Sigmoid colon (tissue), 7 donors: ENCODE results near the gene KRTAP5-9. TPM values are rescaled to one million over a fixed set of nuclear protein-coding genes. Genes with fewer than 3 reads are reported as not detected.

Experiments used
- DNase-seq: peaks from one replicate; pipeline ENCODE4 v3.0.0-alpha.2; 2019
- H3K27ac ChIP-seq, 4 donors: fragments of 200-600 bp; sonication (generic); one replicate each; pipeline ENCODE4 v1.5.1; 2016 to 2019; ENCODE audit warnings: mild to moderate bottlenecking in 1 of 4
- H3K27me3 ChIP-seq, 3 donors: fragments of 200-600 bp; sonication (generic); one replicate each; pipeline ENCODE4 v1.5.1; 2019; ENCODE audit warnings: mild to moderate bottlenecking in 1 of 3
- H3K36me3 ChIP-seq, 4 donors: fragments of 200-600 bp; sonication (generic); one replicate each; pipeline ENCODE4 v1.5.1; 2016 to 2019
- H3K4me1 ChIP-seq, 4 donors: fragments of 200-600 bp; sonication (generic); one replicate each; pipeline ENCODE4 v1.5.1; 2017 to 2019
- H3K4me3 ChIP-seq, 4 donors: fragments of 200-600 bp; sonication (generic); one replicate each; pipeline ENCODE4 v1.5.1; 2017 to 2019; ENCODE audit warnings: mild to moderate bottlenecking in 2 of 4, moderate library complexity in 1 of 4
- H3K9me3 ChIP-seq, 4 donors: fragments of 200-600 bp in 3 of 4; sonication (generic) in 3 of 4; one replicate each; pipeline versions ENCODE4 v1.5.1 to v1.6.1; 2013 to 2019
- CTCF ChIP-seq, 4 experiments: fragments of 450-650 bp in 3 of 4; fragments of 200-600 bp in 1 of 4; IDR thresholded peaks; one replicate each; pipeline ENCODE4 v1.5.1; 2016 to 2019; ENCODE audit warnings: antibody characterized with exemption in 4 of 4, mild to moderate bottlenecking in 3 of 4, moderate library complexity in 2 of 4
- EP300 ChIP-seq, 4 donors: sonication (generic); formaldehyde crosslinking; IDR thresholded peaks; one replicate each; pipeline ENCODE4 v1.6.1; 2017; ENCODE audit warnings: antibody characterized with exemption in 4 of 4
- POLR2A ChIP-seq, 2 donors: fragments of 450-650 bp; IDR thresholded peaks; one replicate each; pipeline ENCODE4 v1.6.1; 2016; ENCODE audit warnings: antibody characterized with exemption in 2 of 2, mild to moderate bottlenecking in 2 of 2, moderate library complexity in 2 of 2
- POLR2AphosphoS5 ChIP-seq, 4 donors: sonication (generic); formaldehyde crosslinking; IDR thresholded peaks; one replicate each; pipeline ENCODE4 v1.6.1; 2017; ENCODE audit warnings: antibody characterized with exemption in 4 of 4
- WGBS, 2 donors: extraction: QIAGEN DNeasy Blood & Tissue Kit; methylation state at CpG; one replicate each; pipeline ENCODE4 v1.1.7; 2013; 5-methylcytosine and 5-hydroxymethylcytosine counted together
- intact Hi-C: fragments of 100-400 bp; cut with DNase I; formaldehyde crosslinking; loops from one replicate; pipeline ENCODE4 v1.15.1; 2023
- polyA plus RNA-seq, 3 donors: library from polyadenylated mRNA; stranded (reverse); fragments of 200-250 nt; gene quantifications; one replicate each; pipeline ENCODE4 v1.2.3, GENCODE V29; 2013
- total RNA-seq, 4 donors: library from RNA; depleted of rRNA; stranded (reverse); fragments of >200 nt; gene quantifications; one replicate each; pipeline ENCODE4 v1.1.0, GENCODE V29; 2016
- donor health status: healthy with polysubstance abuse.
- donor health status: Bipolar disorder and iron deficiency.
- donor health status: healthy.

The KRTAP5-9 gene
- total and polyA plus RNA-seq, 7 donors = 0.52 to 0.66 TPM; not detected in 5

GRCh38 chr11:71501071-71501985 is 46.9 kb upstream of the KRTAP5-9 start:
- H3K27ac ChIP-seq = no peak overlapping the region
- peaks cover 9 to 66% (median 39%) of the 10 kb centered on the region in 4 donors for H3K36me3 ChIP-seq
- no peak for DNase-seq
- no peaks in the 10 kb centered on the region for H3K4me1 ChIP-seq
- TF ChIP-seq CTCF (IDR thresholded peaks at IDR 0.05) (no peak), EP300 (IDR thresholded peaks at IDR 0.05) (no peak), POLR2AphosphoS5 (IDR thresholded peaks at IDR 0.05) (no peak), POLR2A (IDR thresholded peaks at IDR 0.05) (no peak)
- H3K27me3 ChIP-seq = no peaks in the 10 kb centered on the region
- no peaks in the 10 kb centered on the region for H3K9me3 ChIP-seq
- intact Hi-C loops = no loop called here
- 90 to 95% methylated on average over 30 of the region's 30 CpGs for WGBS, 2 donors
- no peak overlapping the region for H3K4me3 ChIP-seq

DNA sequence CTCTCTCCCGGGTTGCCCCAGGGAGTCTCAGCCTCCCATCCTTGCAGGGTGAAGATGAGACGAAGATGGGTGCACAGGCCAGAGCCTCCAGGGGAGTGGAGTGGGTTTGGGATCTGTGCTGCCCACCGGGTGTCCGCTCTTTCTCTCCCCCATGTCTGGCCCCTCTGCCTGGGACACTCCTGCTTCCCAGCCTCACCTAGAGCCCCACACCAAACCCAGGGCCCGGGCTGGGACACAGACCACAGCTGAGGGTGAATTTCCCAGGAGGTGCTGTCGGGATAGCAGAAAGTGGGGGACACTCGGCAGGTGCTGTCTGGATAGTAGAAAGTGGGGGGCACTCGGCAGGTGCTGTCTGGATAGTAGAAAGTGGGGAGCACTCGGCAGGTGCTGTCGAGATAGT is 46.2 kb upstream of the KRTAP5-9 start:
- WGBS, 2 donors = 96 to 98% methylated on average over 10 of the region's 10 CpGs
- no peak for DNase-seq
- Histone ChIP-seq H3K4me3 (no peak overlapping the region), H3K4me1 (no peaks in the 10 kb centered on the region), H3K36me3 (peaks cover 3 to 60% (median 34%) of the 10 kb centered on the region in 4 donors), H3K27ac (no peak overlapping the region), H3K9me3 (peaks cover 0 to 1% (median 0%) of the 10 kb centered on the region in 4 donors), H3K27me3 (no peaks in the 10 kb centered on the region)
- TF ChIP-seq POLR2A (IDR thresholded peaks at IDR 0.05) = no peak
- TF ChIP-seq EP300 (IDR thresholded peaks at IDR 0.05) = no peak
- no peak for TF ChIP-seq CTCF (IDR thresholded peaks at IDR 0.05)
- intact Hi-C loops = no loop called here

DNA sequence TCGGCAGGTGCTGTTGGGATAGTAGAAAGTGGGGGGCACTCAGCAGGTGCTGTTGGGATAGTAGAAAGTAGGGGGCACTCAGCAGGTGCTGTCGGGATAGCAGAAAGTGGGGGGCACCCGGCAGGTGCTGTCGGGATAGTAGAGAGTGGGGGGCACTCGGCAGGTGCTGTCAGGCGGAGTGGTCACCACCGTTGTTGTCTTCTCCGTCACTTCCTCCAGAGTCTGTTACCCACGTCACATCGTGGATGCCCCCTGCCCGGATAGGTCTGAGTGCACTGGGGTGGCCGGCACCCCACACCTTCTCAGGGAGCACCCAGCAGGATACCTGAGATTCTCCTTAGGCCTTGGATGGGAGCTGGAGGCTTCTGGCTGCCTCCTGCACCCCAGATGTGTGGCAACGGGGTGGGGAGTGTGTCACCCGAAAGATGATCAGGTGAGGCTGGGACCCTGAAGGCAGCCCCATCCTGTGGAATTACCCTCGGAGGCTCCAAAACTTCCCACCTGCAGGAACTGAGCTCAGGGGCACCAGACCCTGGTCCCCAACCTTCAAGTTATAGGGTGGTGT is 45.3 kb upstream of the KRTAP5-9 start:
- H3K4me1 ChIP-seq = no peaks in the 10 kb centered on the region
- peaks cover 0 to 54% (median 25%) of the 10 kb centered on the region in 4 donors for H3K36me3 ChIP-seq
- TF ChIP-seq CTCF (IDR thresholded peaks at IDR 0.05) (no peak), POLR2A (IDR thresholded peaks at IDR 0.05) (no peak), POLR2AphosphoS5 (IDR thresholded peaks at IDR 0.05) (no peak), EP300 (IDR thresholded peaks at IDR 0.05) (no peak)
- intact Hi-C loops = no loop called here
- H3K27ac ChIP-seq = no peak overlapping the region
- no peak for DNase-seq
- H3K4me3 ChIP-seq = no peak overlapping the region
- 94 to 97% methylated on average over 15 of the region's 15 CpGs for WGBS, 2 donors
- no peaks in the 10 kb centered on the region for H3K27me3 ChIP-seq
- H3K9me3 ChIP-seq = peaks cover 0 to 8% (median 1%) of the 10 kb centered on the region in 4 donors

- WGBS, 2 donors = 74 to 80% methylated on average over 10 of the region's 10 CpGs
- intact Hi-C loops = no loop called here
- no peak for DNase-seq
- TF ChIP-seq POLR2A (IDR thresholded peaks at IDR 0.05) (no peak), POLR2AphosphoS5 (IDR thresholded peaks at IDR 0.05) (no peak), EP300 (IDR thresholded peaks at IDR 0.05) (no peak), CTCF (IDR thresholded peaks at IDR 0.05) (no peak)
- H3K36me3 ChIP-seq = peaks cover 0 to 38% (median 13%) of the 10 kb centered on the region in 4 donors
- H3K27ac ChIP-seq = no peak overlapping the region
- H3K9me3 ChIP-seq = peaks cover 0 to 8% (median 1%) of the 10 kb centered on the region in 4 donors
- no peak overlapping the region for H3K4me3 ChIP-seq
- no peaks in the 10 kb centered on the region for H3K4me1 ChIP-seq
- H3K27me3 ChIP-seq = no peaks in the 10 kb centered on the region
These were observed 43.7 kb upstream of the KRTAP5-9 start for GRCh38 chr11:71504531-71504930.
